ENCODE data around the gene TP53I3.
"Not testable (repeated sequence)": the region's sequence is repeated elsewhere in the genome, so short reads cannot be mapped to it uniquely, and the experiment has no call there.

Gene TP53I3

GRCh38 chr2:24052951-24053350, 31.7 kb downstream of the TP53I3 start:
- DNase-seq (ENCODE audit: low spot score): no peak

- no peak for DNase-seq (ENCODE audit: low spot score)
Measured at GRCh38 chr2:24051833-24052232, 32.8 kb downstream of the TP53I3 start.

GRCh38 chr2:24050041-24050979, 34.3 kb downstream of the TP53I3 start:
- DNase-seq (ENCODE audit: low spot score): no peak

GRCh38 chr2:24049485-24050021, 35.1 kb downstream of the TP53I3 start, which contains the start of gene FKBP1B:
Gene FKBP1B (plus strand): TSS chr2:24049741. CDS start chr2:24049850, 109 bp downstream.
- peak; percentile 68 for DNase-seq (ENCODE audit: low spot score)

GRCh38 chr2:24048769-24049484, 35.7 kb downstream of the TP53I3 start:
- DNase-seq (ENCODE audit: low spot score): no peak

- DNase-seq (ENCODE audit: low spot score): no peak
Measured at GRCh38 chr2:24047703-24048033, 37.0 kb downstream of the TP53I3 start.

GRCh38 chr2:24046930-24047702, 37.5 kb downstream of the TP53I3 start, which contains the start of gene WDCP:
Gene WDCP (minus strand): TSS chr2:24047391. CDS start chr2:24039494, 7,897 bp downstream.
- peak; percentile 79 for DNase-seq (ENCODE audit: low spot score)

- DNase-seq (ENCODE audit: low spot score): no peak
Measured at GRCh38 chr2:24046599-24046929, 38.1 kb downstream of the TP53I3 start.

GRCh38 chr2:24045511-24046508, 38.8 kb downstream of the TP53I3 start:
- DNase-seq (ENCODE audit: low spot score): no peak

GRCh38 chr2:24043133-24043532, 41.5 kb downstream of the TP53I3 start:
- not testable (repeated sequence) for DNase-seq (ENCODE audit: low spot score)

GRCh38 chr2:24040511-24040910, 44.1 kb downstream of the TP53I3 start:
- DNase-seq (ENCODE audit: low spot score): no peak

- no peak for DNase-seq (ENCODE audit: low spot score)
Measured at GRCh38 chr2:24038786-24039499, 45.7 kb downstream of the TP53I3 start.

Measured in HuH-7 (cell line).